DMS79 treated with DMSO at 0.1 percent for 48 hours (cell line): ENCODE data around the gene KRT14.
"Not testable (repeated sequence)": the region's sequence is repeated elsewhere in the genome, so short reads cannot be mapped to it uniquely, and the experiment has no call there.

Source experiments
- DNase-seq: peaks from one replicate; lab custom pipeline; 2025; lab: John Stamatoyannopoulos, UW

Gene KRT14

GRCh38 chr17:41579484-41580243, 7.0 kb downstream of the KRT14 start:
- DNase-seq = no peak

- DNase-seq = no peak
Observed at GRCh38 chr17:41578971-41579370, 7.7 kb downstream of the KRT14 start.

- DNase-seq = no peak
Observed at GRCh38 chr17:41578538-41578937, 8.2 kb downstream of the KRT14 start.

GRCh38 chr17:41576740-41577139, 10.0 kb downstream of the KRT14 start:
- not testable (repeated sequence) for DNase-seq

- no peak for DNase-seq
Observed at GRCh38 chr17:41575336-41575735, 11.4 kb downstream of the KRT14 start.

GRCh38 chr17:41571561-41572434, 14.9 kb downstream of the KRT14 start, which contains the start of gene KRT9:
Gene KRT9, minus strand, starts transcription at chr17:41572059. Its CDS starts 67 bp downstream, at chr17:41571992.
- DNase-seq = no peak

GRCh38 chr17:41567317-41567716, 19.4 kb downstream of the KRT14 start:
- no peak for DNase-seq

- DNase-seq = no peak
Observed at GRCh38 chr17:41565338-41565737, 21.4 kb downstream of the KRT14 start.

GRCh38 chr17:41563607-41564170, 23.0 kb downstream of the KRT14 start:
- no peak for DNase-seq

GRCh38 chr17:41561554-41561953, 25.1 kb downstream of the KRT14 start:
- no peak for DNase-seq

- DNase-seq = no peak
Observed at GRCh38 chr17:41559548-41559947, 27.1 kb downstream of the KRT14 start.

- DNase-seq = no peak
Observed at GRCh38 chr17:41556931-41557330, 29.8 kb downstream of the KRT14 start.

- peak; percentile 33 for DNase-seq
Observed at GRCh38 chr17:41556306-41556705, 30.4 kb downstream of the KRT14 start.

GRCh38 chr17:41555105-41555887, 31.4 kb downstream of the KRT14 start:
- no peak for DNase-seq

- no peak for DNase-seq
Observed at GRCh38 chr17:41553987-41554680, 32.6 kb downstream of the KRT14 start.

- DNase-seq = no peak
Observed at GRCh38 chr17:41553176-41553575, 33.5 kb downstream of the KRT14 start.

- no peak for DNase-seq
Observed at GRCh38 chr17:41552455-41552854, 34.2 kb downstream of the KRT14 start.

- DNase-seq = no peak
Observed at GRCh38 chr17:41551365-41551764, 35.3 kb downstream of the KRT14 start.

GRCh38 chr17:41549596-41550039, 37.1 kb downstream of the KRT14 start:
- no peak for DNase-seq

- peak; percentile 70 for DNase-seq
Observed at GRCh38 chr17:41548844-41549595, 37.7 kb downstream of the KRT14 start.
